GM12878 (cell line): Measurements from ENCODE around the gene AKAP11. TPM values are rescaled to one million over a fixed set of nuclear protein-coding genes. Genes with fewer than 3 reads are reported as not detected.

ENCODE experiments used
- BRCA1 ChIP-seq: IDR thresholded peaks from 2 replicates; pipeline ENCODE4 v1.6.1; 2011; ENCODE audit warnings: low read depth, low read length, improper control_type of control experiment
- CREM ChIP-seq: IDR thresholded peaks from 2 replicates; pipeline ENCODE4 v1.6.1; 2014; ENCODE audit warnings: antibody characterized with exemption, low read depth
- EP300 ChIP-seq, 2 experiments: fragments of 150-350 bp in 1 of 2; IDR thresholded peaks; 2 replicates each; pipeline ENCODE4 v1.6.1; 2011 to 2012; ENCODE audit warnings: low read depth in 2 of 2, low read length in 2 of 2, borderline replicate concordance in 1 of 2, improper control_type of control experiment in 1 of 2, inconsistent platforms in 1 of 2; ENCODE audit not compliant: control insufficient read depth in 1 of 2
- GABPA ChIP-seq: IDR thresholded peaks from 2 replicates; pipeline ENCODE4 v1.6.1; 2014; ENCODE audit warnings: antibody characterized with exemption, low read depth, mild to moderate bottlenecking, inconsistent platforms
- JUNB ChIP-seq: IDR thresholded peaks from 2 replicates; pipeline ENCODE4 v1.6.1; 2016; ENCODE audit warnings: antibody characterized with exemption, mild to moderate bottlenecking
- KDM1A ChIP-seq: fragments of 200-600 bp; sonication (generic); IDR thresholded peaks from 2 replicates; pipeline ENCODE4 v1.6.1; 2016; ENCODE audit warnings: borderline replicate concordance
- MTA2 ChIP-seq: fragments of 450-650 bp; IDR thresholded peaks from 2 replicates; pipeline ENCODE4 v1.6.1; 2016; ENCODE audit warnings: low read depth, mild to moderate bottlenecking, moderate library complexity
- NFYB ChIP-seq: IDR thresholded peaks from 2 replicates; pipeline ENCODE4 v1.6.1; 2011; ENCODE audit warnings: low read depth, mild to moderate bottlenecking, low read length, improper control_type of control experiment, moderate library complexity; ENCODE audit not compliant: insufficient read depth
- PML ChIP-seq: IDR thresholded peaks from 2 replicates; pipeline ENCODE4 v1.6.1; 2012; ENCODE audit warnings: low read length, inconsistent platforms
- RELA ChIP-seq: fragments of 450-650 bp; IDR thresholded peaks from 2 replicates; pipeline ENCODE4 v1.8.0; 2014; ENCODE audit warnings: borderline replicate concordance; ENCODE audit not compliant: partially characterized antibody
- SMARCA5 ChIP-seq: fragments of 450-650 bp; IDR thresholded peaks from 2 replicates; pipeline ENCODE4 v1.6.1; 2017; ENCODE audit warnings: mild to moderate bottlenecking
- polyA plus RNA-seq, 11 experiments: library from polyadenylated mRNA; depleted of rRNA in 4 of 11; unstranded in 6 of 11; stranded (reverse) in 5 of 11; fragments of >200 nt; fragmentation: Nextera tagmentation in 4 of 11; fragmentation: Illumina TruSeq in 1 of 11; extraction: Ambion mirVana in 4 of 11; extraction: Trizol in 1 of 11; gene quantifications; 1 replicate in 1 of 11; 2 replicates in 10 of 11; pipeline versions ENCODE4 v1.2.1 to v1.2.3, GENCODE V29; 2011 to 2016; ENCODE audit warnings: inconsistent platforms in 2 of 11, missing spikeins in 2 of 11, low read depth in 1 of 11
- total RNA-seq, 4 experiments: library from RNA; depleted of rRNA in 3 of 4; stranded (reverse); fragments of >200 nt in 3 of 4; fragmentation: Illumina TruSeq in 1 of 4; extraction: Trizol in 1 of 4; gene quantifications; 2 replicates each; pipeline versions ENCODE4 v1.2.1 to v1.2.3, GENCODE V29; 2013 to 2021
- TF ChIP-seq, protein P1 (sequence below): fragments of 450-650 bp; IDR thresholded peaks from 2 replicates; pipeline ENCODE4 v1.6.1; 2016; ENCODE audit warnings: mild to moderate bottlenecking, moderate library complexity, borderline replicate concordance
- TF ChIP-seq, protein P2 (sequence below): fragments of 450-650 bp; formaldehyde crosslinking; IDR thresholded peaks from 2 replicates; pipeline ENCODE4 v1.4.0; 2020; ENCODE audit warnings: mild to moderate bottlenecking, moderate library complexity
- TF ChIP-seq, protein P3 (sequence below): IDR thresholded peaks from 2 replicates; pipeline ENCODE4 v1.6.1; 2012; ENCODE audit warnings: mild to moderate bottlenecking, low read depth, low read length
- TF ChIP-seq, protein P4 (sequence below): fragments of 450-650 bp; conservative IDR thresholded peaks from 2 replicates; pipeline ENCODE4 v1.6.1; 2017; ENCODE audit warnings: mild to moderate bottlenecking, moderate library complexity

AKAP11 gene
- total and polyA plus RNA-seq, 10 of the 15 experiments (the other 5 are each of a cell fraction or from before 2014, with no cell fraction given): 4.8 to 36.8 (median 17.9) TPM

DNA sequence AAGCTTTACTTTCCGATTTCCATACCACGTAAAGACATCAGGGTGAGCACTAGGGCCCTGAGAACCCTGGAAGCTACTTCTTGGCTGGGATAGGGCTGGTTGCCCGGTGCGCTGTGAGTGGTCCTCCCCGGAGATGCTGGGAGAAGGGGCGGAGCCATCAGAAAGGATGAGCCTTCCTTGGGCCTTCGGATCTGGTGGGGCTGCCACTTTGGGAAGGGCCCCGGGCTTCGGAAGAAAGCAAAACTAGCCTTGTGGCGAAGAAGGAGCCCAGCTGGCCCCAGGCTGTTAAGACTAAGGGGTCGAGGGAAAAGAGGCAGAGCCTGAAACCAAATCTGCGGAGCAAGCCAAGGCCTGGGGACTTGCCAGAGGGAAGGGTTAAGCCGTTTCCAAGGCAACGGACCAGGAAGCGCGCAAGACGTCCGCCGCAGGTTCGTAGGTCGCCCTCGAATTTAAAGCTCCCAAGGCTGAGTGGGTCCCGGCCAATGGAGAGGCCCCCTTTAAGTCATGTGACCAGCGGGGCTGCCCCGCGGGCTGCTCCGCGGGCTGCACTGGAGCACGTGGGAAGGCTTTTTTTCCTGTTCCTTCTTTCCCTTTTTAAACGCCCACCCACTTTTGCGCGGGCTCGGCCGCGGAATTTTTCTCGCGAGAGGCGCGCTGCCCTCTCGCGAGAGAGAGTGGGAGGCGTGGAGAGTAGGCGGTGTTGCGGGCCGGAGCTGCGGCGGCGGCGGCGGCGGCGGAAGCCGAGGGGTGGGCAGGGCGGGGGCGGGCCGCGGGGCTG lies 426 bp upstream of the AKAP11 start (continued):
- TF ChIP-seq NFYB (peak; percentile 85), KDM1A (no peak), BRCA1 (peak; percentile 96), RELA (peak; percentile 74), EP300 (IDR thresholded peaks at IDR 0.05; ENCODE audit: borderline replicate concordance in 1 of 2, control insufficient read depth in 1 of 2, low read depth in 2 of 2, low read length in 2 of 2) (peak in 1 of 2 experiments; percentile 65; a peak in 1 of 4 replicates), SMARCA5 (no peak; the same call in 1 of the 2 replicates), MTA2 (0 out of 2 replicates have a peak, but pooled peaks have one; percentile 50), JUNB (peak; percentile 86), PML (no peak), CREM (no peak), GABPA (no peak)
- TF ChIP-seq, protein P1, sequence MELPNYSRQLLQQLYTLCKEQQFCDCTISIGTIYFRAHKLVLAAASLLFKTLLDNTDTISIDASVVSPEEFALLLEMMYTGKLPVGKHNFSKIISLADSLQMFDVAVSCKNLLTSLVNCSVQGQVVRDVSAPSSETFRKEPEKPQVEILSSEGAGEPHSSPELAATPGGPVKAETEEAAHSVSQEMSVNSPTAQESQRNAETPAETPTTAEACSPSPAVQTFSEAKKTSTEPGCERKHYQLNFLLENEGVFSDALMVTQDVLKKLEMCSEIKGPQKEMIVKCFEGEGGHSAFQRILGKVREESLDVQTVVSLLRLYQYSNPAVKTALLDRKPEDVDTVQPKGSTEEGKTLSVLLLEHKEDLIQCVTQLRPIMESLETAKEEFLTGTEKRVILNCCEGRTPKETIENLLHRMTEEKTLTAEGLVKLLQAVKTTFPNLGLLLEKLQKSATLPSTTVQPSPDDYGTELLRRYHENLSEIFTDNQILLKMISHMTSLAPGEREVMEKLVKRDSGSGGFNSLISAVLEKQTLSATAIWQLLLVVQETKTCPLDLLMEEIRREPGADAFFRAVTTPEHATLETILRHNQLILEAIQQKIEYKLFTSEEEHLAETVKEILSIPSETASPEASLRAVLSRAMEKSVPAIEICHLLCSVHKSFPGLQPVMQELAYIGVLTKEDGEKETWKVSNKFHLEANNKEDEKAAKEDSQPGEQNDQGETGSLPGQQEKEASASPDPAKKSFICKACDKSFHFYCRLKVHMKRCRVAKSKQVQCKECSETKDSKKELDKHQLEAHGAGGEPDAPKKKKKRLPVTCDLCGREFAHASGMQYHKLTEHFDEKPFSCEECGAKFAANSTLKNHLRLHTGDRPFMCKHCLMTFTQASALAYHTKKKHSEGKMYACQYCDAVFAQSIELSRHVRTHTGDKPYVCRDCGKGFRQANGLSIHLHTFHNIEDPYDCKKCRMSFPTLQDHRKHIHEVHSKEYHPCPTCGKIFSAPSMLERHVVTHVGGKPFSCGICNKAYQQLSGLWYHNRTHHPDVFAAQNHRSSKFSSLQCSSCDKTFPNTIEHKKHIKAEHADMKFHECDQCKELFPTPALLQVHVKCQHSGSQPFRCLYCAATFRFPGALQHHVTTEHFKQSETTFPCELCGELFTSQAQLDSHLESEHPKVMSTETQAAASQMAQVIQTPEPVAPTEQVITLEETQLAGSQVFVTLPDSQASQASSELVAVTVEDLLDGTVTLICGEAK: peak; percentile 53; the same call in 1 of the 2 replicates
- TF ChIP-seq, protein P2, sequence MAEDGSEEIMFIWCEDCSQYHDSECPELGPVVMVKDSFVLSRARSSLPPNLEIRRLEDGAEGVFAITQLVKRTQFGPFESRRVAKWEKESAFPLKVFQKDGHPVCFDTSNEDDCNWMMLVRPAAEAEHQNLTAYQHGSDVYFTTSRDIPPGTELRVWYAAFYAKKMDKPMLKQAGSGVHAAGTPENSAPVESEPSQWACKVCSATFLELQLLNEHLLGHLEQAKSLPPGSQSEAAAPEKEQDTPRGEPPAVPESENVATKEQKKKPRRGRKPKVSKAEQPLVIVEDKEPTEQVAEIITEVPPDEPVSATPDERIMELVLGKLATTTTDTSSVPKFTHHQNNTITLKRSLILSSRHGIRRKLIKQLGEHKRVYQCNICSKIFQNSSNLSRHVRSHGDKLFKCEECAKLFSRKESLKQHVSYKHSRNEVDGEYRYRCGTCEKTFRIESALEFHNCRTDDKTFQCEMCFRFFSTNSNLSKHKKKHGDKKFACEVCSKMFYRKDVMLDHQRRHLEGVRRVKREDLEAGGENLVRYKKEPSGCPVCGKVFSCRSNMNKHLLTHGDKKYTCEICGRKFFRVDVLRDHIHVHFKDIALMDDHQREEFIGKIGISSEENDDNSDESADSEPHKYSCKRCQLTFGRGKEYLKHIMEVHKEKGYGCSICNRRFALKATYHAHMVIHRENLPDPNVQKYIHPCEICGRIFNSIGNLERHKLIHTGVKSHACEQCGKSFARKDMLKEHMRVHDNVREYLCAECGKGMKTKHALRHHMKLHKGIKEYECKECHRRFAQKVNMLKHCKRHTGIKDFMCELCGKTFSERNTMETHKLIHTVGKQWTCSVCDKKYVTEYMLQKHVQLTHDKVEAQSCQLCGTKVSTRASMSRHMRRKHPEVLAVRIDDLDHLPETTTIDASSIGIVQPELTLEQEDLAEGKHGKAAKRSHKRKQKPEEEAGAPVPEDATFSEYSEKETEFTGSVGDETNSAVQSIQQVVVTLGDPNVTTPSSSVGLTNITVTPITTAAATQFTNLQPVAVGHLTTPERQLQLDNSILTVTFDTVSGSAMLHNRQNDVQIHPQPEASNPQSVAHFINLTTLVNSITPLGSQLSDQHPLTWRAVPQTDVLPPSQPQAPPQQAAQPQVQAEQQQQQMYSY (CRISPR knock-in tag): 0 out of 2 replicates have a peak, but pooled peaks have one; percentile 52
- TF ChIP-seq, protein P3, sequence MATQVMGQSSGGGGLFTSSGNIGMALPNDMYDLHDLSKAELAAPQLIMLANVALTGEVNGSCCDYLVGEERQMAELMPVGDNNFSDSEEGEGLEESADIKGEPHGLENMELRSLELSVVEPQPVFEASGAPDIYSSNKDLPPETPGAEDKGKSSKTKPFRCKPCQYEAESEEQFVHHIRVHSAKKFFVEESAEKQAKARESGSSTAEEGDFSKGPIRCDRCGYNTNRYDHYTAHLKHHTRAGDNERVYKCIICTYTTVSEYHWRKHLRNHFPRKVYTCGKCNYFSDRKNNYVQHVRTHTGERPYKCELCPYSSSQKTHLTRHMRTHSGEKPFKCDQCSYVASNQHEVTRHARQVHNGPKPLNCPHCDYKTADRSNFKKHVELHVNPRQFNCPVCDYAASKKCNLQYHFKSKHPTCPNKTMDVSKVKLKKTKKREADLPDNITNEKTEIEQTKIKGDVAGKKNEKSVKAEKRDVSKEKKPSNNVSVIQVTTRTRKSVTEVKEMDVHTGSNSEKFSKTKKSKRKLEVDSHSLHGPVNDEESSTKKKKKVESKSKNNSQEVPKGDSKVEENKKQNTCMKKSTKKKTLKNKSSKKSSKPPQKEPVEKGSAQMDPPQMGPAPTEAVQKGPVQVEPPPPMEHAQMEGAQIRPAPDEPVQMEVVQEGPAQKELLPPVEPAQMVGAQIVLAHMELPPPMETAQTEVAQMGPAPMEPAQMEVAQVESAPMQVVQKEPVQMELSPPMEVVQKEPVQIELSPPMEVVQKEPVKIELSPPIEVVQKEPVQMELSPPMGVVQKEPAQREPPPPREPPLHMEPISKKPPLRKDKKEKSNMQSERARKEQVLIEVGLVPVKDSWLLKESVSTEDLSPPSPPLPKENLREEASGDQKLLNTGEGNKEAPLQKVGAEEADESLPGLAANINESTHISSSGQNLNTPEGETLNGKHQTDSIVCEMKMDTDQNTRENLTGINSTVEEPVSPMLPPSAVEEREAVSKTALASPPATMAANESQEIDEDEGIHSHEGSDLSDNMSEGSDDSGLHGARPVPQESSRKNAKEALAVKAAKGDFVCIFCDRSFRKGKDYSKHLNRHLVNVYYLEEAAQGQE: no peak
- TF ChIP-seq, protein P4, sequence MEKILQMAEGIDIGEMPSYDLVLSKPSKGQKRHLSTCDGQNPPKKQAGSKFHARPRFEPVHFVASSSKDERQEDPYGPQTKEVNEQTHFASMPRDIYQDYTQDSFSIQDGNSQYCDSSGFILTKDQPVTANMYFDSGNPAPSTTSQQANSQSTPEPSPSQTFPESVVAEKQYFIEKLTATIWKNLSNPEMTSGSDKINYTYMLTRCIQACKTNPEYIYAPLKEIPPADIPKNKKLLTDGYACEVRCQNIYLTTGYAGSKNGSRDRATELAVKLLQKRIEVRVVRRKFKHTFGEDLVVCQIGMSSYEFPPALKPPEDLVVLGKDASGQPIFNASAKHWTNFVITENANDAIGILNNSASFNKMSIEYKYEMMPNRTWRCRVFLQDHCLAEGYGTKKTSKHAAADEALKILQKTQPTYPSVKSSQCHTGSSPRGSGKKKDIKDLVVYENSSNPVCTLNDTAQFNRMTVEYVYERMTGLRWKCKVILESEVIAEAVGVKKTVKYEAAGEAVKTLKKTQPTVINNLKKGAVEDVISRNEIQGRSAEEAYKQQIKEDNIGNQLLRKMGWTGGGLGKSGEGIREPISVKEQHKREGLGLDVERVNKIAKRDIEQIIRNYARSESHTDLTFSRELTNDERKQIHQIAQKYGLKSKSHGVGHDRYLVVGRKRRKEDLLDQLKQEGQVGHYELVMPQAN: peak; percentile 87
